Erythroblast (primary cell): Measurements from ENCODE around the gene ACAN.

Experiments used
- GATA1 ChIP-seq: IDR thresholded peaks from 2 replicates; pipeline ENCODE4 v1.6.1; 2011; ENCODE audit warnings: low read depth, mild to moderate bottlenecking, control low read depth, low read length, moderate library complexity
- POLR2A ChIP-seq: IDR thresholded peaks from 2 replicates; pipeline ENCODE4 v1.6.1; 2011; ENCODE audit warnings: mild to moderate bottlenecking, low read length

- TF ChIP-seq POLR2A, result no peak
- no peak for TF ChIP-seq GATA1
Measured at GRCh38 chr15:88877415-88877814, 74.2 kb downstream of the ACAN start.
